K562 (cell line): ENCODE data around the gene VAC14. TPM values are rescaled to one million over a fixed set of nuclear protein-coding genes. Genes with fewer than 3 reads are reported as not detected.

Experiments used
- ATAC-seq: fragments of 200-7000 bp; cut with Tn5 transposase; 3 replicates; pipeline ENCODE4 v1.9.1; 2020; ENCODE audit warnings: moderate library complexity
- BruUV-seq: library from RNA; stranded (reverse); fragments of 400-500 nt; replicated peaks from 2 replicates; lab custom pipeline; 2021; lab: Mats Ljungman, UMichigan
- CTCF ChIA-PET: fragments of 300-600 bp; formaldehyde crosslinking; extraction: SDS; loops from one replicate; lab custom pipeline; 2021; ENCODE audit warnings: low intra/inter-chr PET ratio; lab: Yijun Ruan, JAX
- POLR2A ChIA-PET: fragments of 300-600, 350-650 bp; sonication (Branson Sonifier 250); formaldehyde crosslinking; extraction: SDS; loops from one replicate; lab custom pipeline; 2021; ENCODE audit warnings: antibody characterized with exemption, inconsistent platforms; lab: Yijun Ruan, JAX
- DNase-seq, 4 experiments: peaks; one replicate each; pipeline versions ENCODE4 v3.0.0 to v3.0.0-alpha.2; 2011 to 2018; ENCODE audit warnings: low spot score in 3 of 4, mixed read lengths in 3 of 4; ENCODE audit errors: extremely low read depth in 1 of 4
- FAIRE-seq: peaks from 2 replicates; lab custom pipeline; 2011; peaks lifted over from hg19 to GRCh38; lab: Jason Lieb, UNC
- H2AFZ ChIP-seq: 2 replicates; pipeline ENCODE4 v1.6.0; 2011; ENCODE audit warnings: low read depth, low read length, control low read depth, inconsistent platforms
- H3K27ac ChIP-seq: fragments of 200-600 bp; 3 replicates; pipeline ENCODE4 v1.8.0; 2011; ENCODE audit warnings: low read depth, mild to moderate bottlenecking, control low read depth, inconsistent platforms, low read length, moderate library complexity, mixed read lengths; ENCODE audit errors: extremely low read depth
- H3K27me3 ChIP-seq, 2 experiments: fragments of 300-600 bp in 1 of 2; 2 replicates in 1 of 2; 3 replicates in 1 of 2; pipeline versions ENCODE4 v1.6.0 to v1.8.0; 2011; ENCODE audit warnings: inconsistent platforms in 2 of 2, low read length in 2 of 2, mild to moderate bottlenecking in 1 of 2, mixed read lengths in 1 of 2, moderate library complexity in 1 of 2; ENCODE audit not compliant: control insufficient read depth in 2 of 2, insufficient read depth in 2 of 2
- H3K36me3 ChIP-seq: fragments of 300-600 bp; 3 replicates; pipeline ENCODE4 v1.8.0; 2011; ENCODE audit warnings: mild to moderate bottlenecking, low read length, inconsistent platforms; ENCODE audit not compliant: control insufficient read depth, insufficient read depth
- H3K4me1 ChIP-seq, 2 experiments: fragments of 200-600 bp in 1 of 2; replicated peaks in 1 of 2; 2 replicates in 1 of 2; 3 replicates in 1 of 2; pipeline versions ENCODE4 v1.5.1 to v1.8.0; 2011; ENCODE audit warnings: inconsistent platforms in 2 of 2, low read length in 2 of 2, mild to moderate bottlenecking in 1 of 2, mixed read lengths in 1 of 2, moderate library complexity in 1 of 2; ENCODE audit not compliant: control insufficient read depth in 2 of 2, insufficient read depth in 2 of 2
- H3K4me2 ChIP-seq: 2 replicates; pipeline ENCODE4 v1.6.1; 2011; ENCODE audit warnings: low read length, control low read depth, inconsistent platforms, mixed read lengths; ENCODE audit not compliant: insufficient read depth
- H3K4me3 ChIP-seq: fragments of 200-600 bp; sonication (generic), shearing (Covaris generic); 2 replicates; pipeline ENCODE4 v1.5.1; 2016; ENCODE audit warnings: control low read depth, inconsistent platforms
- H3K79me2 ChIP-seq: fragments of 200-600 bp; 3 replicates; pipeline ENCODE4 v1.8.0; 2011; ENCODE audit warnings: low read length, inconsistent platforms; ENCODE audit not compliant: control insufficient read depth, insufficient read depth
- H3K9ac ChIP-seq, 2 experiments: 2 replicates each; pipeline versions ENCODE4 v1.6.0 to v1.6.1; 2011; ENCODE audit warnings: low read depth in 2 of 2, low read length in 2 of 2, control low read depth in 1 of 2, inconsistent platforms in 1 of 2, mild to moderate bottlenecking in 1 of 2, mixed read lengths in 1 of 2; ENCODE audit not compliant: insufficient read depth in 1 of 2
- H3K9me1 ChIP-seq: one replicate; pipeline ENCODE4 v1.6.0; 2011; ENCODE audit warnings: inconsistent platforms, mild to moderate bottlenecking, low read length, moderate library complexity; ENCODE audit not compliant: control insufficient read depth, insufficient read depth
- H3K9me3 ChIP-seq: replicated peaks from 2 replicates; pipeline ENCODE4 v1.5.1; 2011; ENCODE audit warnings: low read depth, low read length, inconsistent platforms; ENCODE audit not compliant: control insufficient read depth, insufficient read depth
- H4K20me1 ChIP-seq: replicated peaks from 2 replicates; pipeline ENCODE4 v1.6.1; 2011; ENCODE audit warnings: low read length, inconsistent platforms, mixed read lengths; ENCODE audit not compliant: control insufficient read depth, insufficient read depth
- CCNT2 ChIP-seq: IDR thresholded peaks from 2 replicates; pipeline ENCODE4 v1.6.1; 2011; ENCODE audit warnings: borderline replicate concordance, low read depth, mild to moderate bottlenecking, moderate library complexity, mixed read lengths, low read length; ENCODE audit not compliant: insufficient read length; ENCODE audit errors: extremely low read depth
- DPF2 ChIP-seq: fragments of 450-650 bp; IDR thresholded peaks from 2 replicates; pipeline ENCODE4 v1.6.1; 2016
- GMEB1 ChIP-seq: fragments of 250-450 bp; sonication (Bioruptor Pico); IDR thresholded peaks from 2 replicates; pipeline ENCODE4 v1.4.0; 2020; ENCODE audit warnings: mild to moderate bottlenecking
- HDAC1 ChIP-seq, 2 experiments: fragments of 450-650 bp; IDR thresholded peaks; 2 replicates each; pipeline ENCODE4 v1.6.1; 2016 to 2017; ENCODE audit warnings: inconsistent platforms in 1 of 2, mild to moderate bottlenecking in 1 of 2, moderate library complexity in 1 of 2
- NELFE ChIP-seq: IDR thresholded peaks from 2 replicates; pipeline ENCODE4 v1.6.1; 2011; ENCODE audit warnings: mild to moderate bottlenecking; ENCODE audit not compliant: insufficient read depth, insufficient read length
- POLR2B ChIP-seq: fragments of 450-650 bp; IDR thresholded peaks from 2 replicates; pipeline ENCODE4 v1.6.1; 2018; ENCODE audit warnings: low read depth; ENCODE audit not compliant: partially characterized antibody
- PRMT5 ChIP-seq: sonication (generic); formaldehyde crosslinking; IDR thresholded peaks from 2 replicates; pipeline ENCODE4 v1.5.0; 2020; ENCODE audit warnings: missing genetic modification reagents
- PTTG1 ChIP-seq: fragments of 450-650 bp; IDR thresholded peaks from 2 replicates; pipeline ENCODE4 v1.6.1; 2016; ENCODE audit warnings: low read depth, mild to moderate bottlenecking, missing genetic modification characterization, missing compliant biosample characterization
- SAFB ChIP-seq: fragments of 200-400 bp; formaldehyde crosslinking; IDR thresholded peaks from 2 replicates; pipeline ENCODE4 v1.6.1; 2017; ENCODE audit warnings: low read depth, low read length, borderline replicate concordance
- SNIP1 ChIP-seq: fragments of 450-650 bp; IDR thresholded peaks from 2 replicates; pipeline ENCODE4 v1.7.1; 2017; ENCODE audit warnings: low read depth, mild to moderate bottlenecking
- TCF7 ChIP-seq: sonication (generic); IDR thresholded peaks from 2 replicates; pipeline ENCODE4 v1.6.1; 2016; ENCODE audit warnings: antibody characterized with exemption, borderline replicate concordance
- ZNF184 ChIP-seq: sonication (generic); formaldehyde crosslinking; IDR thresholded peaks from 2 replicates; pipeline ENCODE4 v1.5.0; 2020; ENCODE audit warnings: missing genetic modification reagents
- ZNF263 ChIP-seq: sonication (generic); formaldehyde crosslinking; IDR thresholded peaks from 2 replicates; pipeline ENCODE4 v1.8.0; 2022; ENCODE audit warnings: mild to moderate bottlenecking, missing genetic modification reagents, borderline replicate concordance
- ZNF277 ChIP-seq: fragments of 250-450 bp; sonication (Bioruptor Pico); IDR thresholded peaks from 2 replicates; pipeline ENCODE4 v1.8.0; 2022; ENCODE audit warnings: inconsistent platforms, mild to moderate bottlenecking, moderate library complexity, borderline replicate concordance
- ZNF280B ChIP-seq: fragments of 250-450 bp; sonication (Bioruptor Pico); IDR thresholded peaks from 2 replicates; pipeline ENCODE4 v1.5.1; 2021; ENCODE audit warnings: mild to moderate bottlenecking
- ZNF76 ChIP-seq: fragments of 250-450 bp; sonication (Bioruptor Pico); IDR thresholded peaks from 2 replicates; pipeline ENCODE4 v1.4.0; 2020; ENCODE audit warnings: mild to moderate bottlenecking, moderate library complexity, borderline replicate concordance
- ZZZ3 ChIP-seq: fragments of 450-650 bp; IDR thresholded peaks from 2 replicates; pipeline ENCODE4 v1.6.1; 2016; ENCODE audit warnings: antibody characterized with exemption, mild to moderate bottlenecking, moderate library complexity
- WGBS: fragments of 100-300 bp; shearing (Covaris generic); methylation state at CpG from one replicate; pipeline ENCODE4 v1.1.6; 2016; ENCODE audit warnings: low coverage, mixed read lengths; ENCODE audit not compliant: insufficient coverage; ENCODE audit errors: missing lambda C conversion rate; 5-methylcytosine and 5-hydroxymethylcytosine counted together
- in situ Hi-C: fragments of 300-500 bp; cut with MboI; formaldehyde crosslinking; loops from 4 replicates; pipeline ENCODE4 v1.15.0; 2018; ENCODE audit warnings: inconsistent platforms, mixed read lengths
- intact Hi-C: fragments of 100-400 bp; cut with micrococcal nuclease; formaldehyde crosslinking; loops from 2 replicates; pipeline ENCODE4 v1.14.2; 2022
- polyA plus RNA-seq, 8 experiments: library from polyadenylated mRNA; depleted of rRNA in 4 of 8; stranded (reverse) in 5 of 8; unstranded in 3 of 8; fragments of >200 nt; fragmentation: Nextera tagmentation in 2 of 8; fragmentation: Illumina TruSeq in 1 of 8; extraction: Ambion mirVana in 2 of 8; extraction: Trizol in 1 of 8; gene quantifications; 2 replicates each; pipeline versions ENCODE4 v1.2.1 to v1.2.3, GENCODE V29; 2011 to 2014; ENCODE audit warnings: inconsistent platforms in 1 of 8, missing spikeins in 1 of 8
- total RNA-seq, 7 experiments: library from RNA; depleted of rRNA in 6 of 7; stranded (reverse); fragments of >200 nt in 6 of 7; fragmentation: Illumina TruSeq in 2 of 7; extraction: Trizol in 2 of 7; gene quantifications; 2 replicates each; pipeline versions ENCODE4 v1.2.1 to v1.2.3, GENCODE V29; 2011 to 2021; ENCODE audit warnings: low replicate concordance in 1 of 7

VAC14 gene
- total and polyA plus RNA-seq, 9 of the 15 experiments (the other 6 are each of a cell fraction or from before 2014, with no cell fraction given) = 1.3 to 41.6 (median 26.6) TPM

- H3K36me3 ChIP-seq = peaks cover 30% of the 10 kb centered on the region; the same call in 2 of the 3 replicates
- peaks cover 8 to 23% of the 10 kb centered on the region in 2 experiments; a peak in 4 of 5 replicates for H3K4me1 ChIP-seq
- POLR2A ChIA-PET = no interaction called here
- H3K79me2 ChIP-seq = no peaks in the 10 kb centered on the region
- no peak overlapping the region for H3K27ac ChIP-seq
- no peak overlapping the region for H3K4me2 ChIP-seq
- intact Hi-C loops = no loop called here
- TF ChIP-seq ZZZ3 = no peak
- TF ChIP-seq GMEB1 = no peak
- no peak for TF ChIP-seq ZNF280B (CRISPR knock-in tag)
- TF ChIP-seq SAFB = no peak
- no peak for TF ChIP-seq CCNT2
- TF ChIP-seq PTTG1 (tag) = no peak
- TF ChIP-seq ZNF277 (CRISPR knock-in tag) = no peak
- TF ChIP-seq SNIP1 = no peak
- no peak for TF ChIP-seq ZNF263 (CRISPR knock-in tag)
- TF ChIP-seq DPF2 = no peak
- no peak for TF ChIP-seq POLR2B
- TF ChIP-seq ZNF184 (CRISPR knock-in tag) = no peak
- no peak for TF ChIP-seq PRMT5 (CRISPR knock-in tag)
- TF ChIP-seq ZNF76 = no peak
- no peak for TF ChIP-seq NELFE
- TF ChIP-seq TCF7 = no peak
- TF ChIP-seq HDAC1 (IDR thresholded peaks at IDR 0.05) = no peak
- TF ChIP-seq, all 486 proteins: peak for 0
- DNase-seq (no peak), ATAC-seq (no peak), FAIRE-seq (no peak)
- Histone ChIP-seq H3K9me1 (peaks cover 5% of the 10 kb centered on the region), H3K4me3 (no peak overlapping the region), H3K27me3 (no peaks in the 10 kb centered on the region), H2AFZ (no peak overlapping the region), H3K9me3 (no peaks in the 10 kb centered on the region), H3K9ac (no peak overlapping the region), H4K20me1 (no peaks in the 10 kb centered on the region)
- in situ Hi-C loops = no loop called here
- WGBS = 60% methylated on average over 4 of the region's 7 CpGs
- no TSS peak for BruUV-seq
- CTCF ChIA-PET = no interaction called here
Measured at GRCh38 chr16:70730031-70730430, 70.9 kb downstream of the VAC14 start.
